Esophagus squamous epithelium (tissue), 4 donors: ENCODE results near the gene BOLL.

Source experiments
- POLR2A ChIP-seq, 4 donors: fragments of 450-650 bp; IDR thresholded peaks; one replicate each; pipeline ENCODE4 v1.6.1; 2017; ENCODE audit warnings: antibody characterized with exemption in 4 of 4, mild to moderate bottlenecking in 4 of 4, moderate library complexity in 3 of 4
- TF ChIP-seq, protein P1 (sequence below), 6 experiments: fragments of 450-650 bp in 4 of 6; fragments of 200-600 bp in 2 of 6; sonication (generic) in 2 of 6; IDR thresholded peaks; one replicate each; pipeline ENCODE4 v1.5.1; 2016 to 2019; ENCODE audit warnings: antibody characterized with exemption in 6 of 6, mild to moderate bottlenecking in 4 of 6, moderate library complexity in 4 of 6

- TF ChIP-seq, protein P1, sequence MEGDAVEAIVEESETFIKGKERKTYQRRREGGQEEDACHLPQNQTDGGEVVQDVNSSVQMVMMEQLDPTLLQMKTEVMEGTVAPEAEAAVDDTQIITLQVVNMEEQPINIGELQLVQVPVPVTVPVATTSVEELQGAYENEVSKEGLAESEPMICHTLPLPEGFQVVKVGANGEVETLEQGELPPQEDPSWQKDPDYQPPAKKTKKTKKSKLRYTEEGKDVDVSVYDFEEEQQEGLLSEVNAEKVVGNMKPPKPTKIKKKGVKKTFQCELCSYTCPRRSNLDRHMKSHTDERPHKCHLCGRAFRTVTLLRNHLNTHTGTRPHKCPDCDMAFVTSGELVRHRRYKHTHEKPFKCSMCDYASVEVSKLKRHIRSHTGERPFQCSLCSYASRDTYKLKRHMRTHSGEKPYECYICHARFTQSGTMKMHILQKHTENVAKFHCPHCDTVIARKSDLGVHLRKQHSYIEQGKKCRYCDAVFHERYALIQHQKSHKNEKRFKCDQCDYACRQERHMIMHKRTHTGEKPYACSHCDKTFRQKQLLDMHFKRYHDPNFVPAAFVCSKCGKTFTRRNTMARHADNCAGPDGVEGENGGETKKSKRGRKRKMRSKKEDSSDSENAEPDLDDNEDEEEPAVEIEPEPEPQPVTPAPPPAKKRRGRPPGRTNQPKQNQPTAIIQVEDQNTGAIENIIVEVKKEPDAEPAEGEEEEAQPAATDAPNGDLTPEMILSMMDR (IDR thresholded peaks at IDR 0.05) = no peak
- TF ChIP-seq POLR2A (IDR thresholded peaks at IDR 0.05) = no peak
Observed at GRCh38 chr2:197727011-197727410, 58.1 kb downstream of the BOLL start.
